HUDEP-2 (cell line): ENCODE data around the gene CPT1B.
"Not testable (repeated sequence)": the region's sequence is repeated elsewhere in the genome, so short reads cannot be mapped to it uniquely, and the experiment has no call there.

ENCODE experiments used
- DNase-seq, 76 experiments: peaks; one replicate each; lab custom pipeline; 2025; ENCODE audit not compliant: unreplicated experiment in 76 of 76; lab: John Stamatoyannopoulos, UW

CPT1B gene

DNA sequence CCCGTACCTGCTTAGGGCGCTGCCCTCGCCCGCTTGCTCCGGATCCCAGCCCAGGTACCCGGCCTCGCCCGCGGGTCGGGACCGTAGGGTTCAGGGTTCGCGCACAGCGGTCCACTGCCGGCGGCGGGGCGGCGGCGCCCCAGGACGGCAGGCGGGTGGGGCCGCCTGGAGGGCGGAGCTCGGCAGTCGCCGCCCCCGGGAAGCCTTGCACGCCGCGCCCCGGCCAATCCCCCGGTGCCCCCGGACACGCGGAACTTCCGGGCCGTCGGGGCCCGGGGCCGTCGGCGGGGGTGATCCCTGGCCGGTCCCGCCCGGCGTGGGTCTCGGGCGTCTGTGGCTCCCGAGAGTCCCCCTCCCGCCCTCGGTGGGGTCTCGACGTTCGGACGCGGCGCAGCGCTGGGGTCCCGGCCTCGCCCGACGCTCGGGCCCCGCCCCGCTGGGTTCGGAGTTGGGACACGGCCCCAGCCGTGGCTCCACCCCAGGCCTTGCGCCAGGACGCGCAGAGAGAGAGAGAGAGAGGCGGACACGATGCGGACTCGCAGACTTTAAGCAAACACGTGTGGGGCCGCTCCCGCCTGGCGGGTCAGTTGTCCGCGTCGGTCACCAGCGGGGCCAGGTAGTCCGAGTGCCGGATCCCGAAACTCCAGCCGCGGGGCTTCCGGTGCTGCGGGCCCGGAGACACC is 48.2 kb downstream of the CPT1B start, which contains the start of gene TYMP:
Gene TYMP (minus strand): TSS at position 116 of the 683 bp plus-strand sequence. CDS start 303 bp downstream, outside the sequence.
- peak in 63 of 76 experiments; percentile 11 to 76 (median 49) for DNase-seq

DNA sequence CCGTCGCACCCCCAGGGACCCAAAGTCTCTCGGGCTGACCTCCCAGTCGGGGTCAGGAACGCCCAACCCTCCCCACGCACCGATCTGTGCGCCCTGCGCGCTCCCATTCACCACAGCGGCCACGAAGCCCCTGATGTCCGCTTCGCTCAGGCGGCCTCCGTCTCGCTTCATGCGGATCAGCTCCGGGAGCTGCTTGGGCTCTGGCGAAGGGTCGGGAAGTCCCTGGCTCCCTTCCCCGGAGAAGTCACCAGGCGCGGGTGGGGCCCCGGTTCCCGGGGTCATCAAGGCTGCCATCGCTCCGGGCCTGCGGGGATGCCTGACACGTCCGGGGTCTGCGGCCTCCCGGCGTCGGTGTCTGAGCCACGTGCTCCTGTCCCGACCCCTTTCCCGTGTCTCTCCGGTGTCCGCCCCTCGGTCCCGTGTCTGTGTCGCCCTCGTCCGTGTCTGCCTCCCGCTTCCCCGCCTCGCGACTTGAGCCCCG is 48.8 kb downstream of the CPT1B start:
- no peak for DNase-seq

DNA sequence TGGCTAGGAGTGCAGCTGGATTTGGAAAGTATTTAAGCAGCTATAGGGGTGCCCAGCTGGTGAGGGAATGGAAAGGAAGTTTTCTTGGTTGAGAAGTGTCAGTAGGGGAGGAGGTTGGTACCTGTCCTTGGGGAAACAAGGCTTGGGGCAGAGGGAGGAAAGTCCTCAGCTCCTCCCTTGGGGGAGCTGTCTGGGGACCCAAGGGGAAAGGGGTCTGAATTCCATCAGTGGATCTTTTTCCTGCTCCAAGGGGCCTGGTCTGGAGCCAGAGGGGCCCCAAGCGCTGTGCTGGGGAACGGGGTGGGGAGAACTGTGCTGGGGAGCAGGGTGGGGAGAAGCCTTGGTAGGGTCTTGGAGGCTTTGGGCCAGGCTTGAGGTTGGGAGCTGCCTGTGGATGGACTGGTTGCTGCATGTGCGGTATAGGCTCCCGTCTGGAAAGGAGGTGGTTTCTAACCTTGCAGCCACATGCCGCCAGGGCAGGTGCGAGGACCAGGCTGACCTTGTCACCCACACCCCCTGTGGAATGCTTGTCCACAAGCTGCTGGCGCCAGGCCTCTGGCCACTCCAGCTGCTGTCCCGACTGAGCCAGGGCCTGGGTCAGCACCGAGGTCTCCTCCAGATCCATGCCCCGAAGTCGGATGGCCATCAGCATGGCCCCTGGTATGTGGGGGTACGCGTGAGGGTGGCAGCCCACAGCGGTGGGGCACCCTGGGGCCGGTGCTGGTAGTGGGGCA is 49.4 kb downstream of the CPT1B start:
- no peak for DNase-seq

DNA sequence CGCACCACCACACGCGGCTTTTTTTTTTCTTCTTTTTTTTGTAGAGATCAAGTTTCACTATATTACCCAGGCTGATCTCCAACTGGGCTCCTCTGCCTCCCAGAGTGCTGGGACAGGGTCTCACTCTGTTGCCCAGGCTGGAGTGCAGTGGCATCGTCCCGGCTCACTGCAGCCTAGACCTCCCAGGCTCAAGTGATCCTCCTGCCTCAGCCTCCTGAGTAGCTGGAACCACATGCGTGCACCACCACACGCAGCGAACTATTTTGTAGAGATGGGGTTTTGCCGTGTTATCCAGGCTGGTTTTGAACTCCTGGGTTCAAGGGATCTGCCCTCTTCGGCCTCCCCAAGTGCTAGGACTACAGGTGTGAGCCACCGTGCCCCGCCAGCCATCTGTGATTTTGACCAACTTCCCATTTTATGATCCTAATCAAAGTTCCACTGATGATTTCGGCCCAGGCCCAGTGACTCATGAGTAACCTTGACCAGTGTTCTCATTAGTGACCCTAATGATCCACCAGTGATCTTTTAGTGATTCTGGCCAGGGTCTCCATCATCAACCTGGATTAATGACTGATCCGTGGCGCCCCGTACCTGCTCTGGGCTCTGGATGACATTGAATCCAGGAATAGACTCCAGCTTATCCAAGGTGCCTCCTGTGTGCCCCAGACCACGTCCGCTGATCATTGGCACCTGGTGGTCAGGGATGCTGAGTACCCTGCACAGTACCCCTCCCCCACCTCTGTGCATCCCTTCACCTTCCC is 50.1 kb downstream of the CPT1B start:
- no peak for DNase-seq

DNA sequence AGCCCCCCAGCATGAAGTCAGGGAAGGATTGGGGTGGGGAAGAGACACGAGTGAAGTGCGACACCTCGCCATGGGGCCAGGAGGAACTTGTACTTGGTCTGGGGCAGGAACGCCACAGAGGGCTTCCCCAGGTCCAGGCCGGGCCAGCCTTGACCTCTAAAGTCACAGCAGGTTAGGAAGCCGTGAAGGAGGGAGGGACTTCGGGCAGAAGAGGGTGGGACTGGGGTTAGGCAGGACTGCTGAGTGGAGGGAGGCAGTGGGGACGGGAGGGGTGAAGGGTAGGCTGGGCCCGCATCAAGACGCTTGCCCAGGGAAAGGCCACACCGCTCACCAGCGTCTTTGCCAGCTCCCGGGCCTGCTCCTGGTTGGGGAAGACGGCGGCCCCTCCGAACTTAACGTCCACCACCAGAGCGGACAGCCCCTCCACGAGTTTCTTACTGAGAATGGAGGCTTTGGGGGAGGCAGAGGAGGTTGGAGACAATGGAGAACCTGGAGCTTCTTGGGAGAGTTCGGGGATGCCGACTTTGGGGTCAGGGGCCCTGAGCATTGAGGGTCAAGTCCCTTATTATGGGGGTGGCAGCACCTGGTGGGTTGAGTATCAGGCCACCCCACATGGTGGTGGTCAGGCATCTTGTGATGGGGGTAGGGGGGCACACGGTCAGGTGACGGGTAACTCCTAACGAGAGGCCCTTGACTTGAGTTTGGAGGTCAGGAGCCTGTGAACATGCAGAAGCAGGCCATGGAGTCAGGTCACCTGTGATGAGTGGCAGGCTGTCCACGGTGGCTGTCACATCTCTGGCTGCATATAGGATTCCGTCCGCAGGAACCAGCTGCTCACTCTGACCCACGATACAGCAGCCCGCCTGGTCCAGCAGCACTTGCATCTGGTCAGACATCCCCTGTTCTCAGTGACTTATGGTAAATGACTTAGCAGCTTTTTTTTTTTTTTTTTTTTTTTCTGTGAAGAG is 51.1 kb downstream of the CPT1B start:
- peak in 61 of 76 experiments; percentile 14 to 82 (median 52) for DNase-seq

DNA sequence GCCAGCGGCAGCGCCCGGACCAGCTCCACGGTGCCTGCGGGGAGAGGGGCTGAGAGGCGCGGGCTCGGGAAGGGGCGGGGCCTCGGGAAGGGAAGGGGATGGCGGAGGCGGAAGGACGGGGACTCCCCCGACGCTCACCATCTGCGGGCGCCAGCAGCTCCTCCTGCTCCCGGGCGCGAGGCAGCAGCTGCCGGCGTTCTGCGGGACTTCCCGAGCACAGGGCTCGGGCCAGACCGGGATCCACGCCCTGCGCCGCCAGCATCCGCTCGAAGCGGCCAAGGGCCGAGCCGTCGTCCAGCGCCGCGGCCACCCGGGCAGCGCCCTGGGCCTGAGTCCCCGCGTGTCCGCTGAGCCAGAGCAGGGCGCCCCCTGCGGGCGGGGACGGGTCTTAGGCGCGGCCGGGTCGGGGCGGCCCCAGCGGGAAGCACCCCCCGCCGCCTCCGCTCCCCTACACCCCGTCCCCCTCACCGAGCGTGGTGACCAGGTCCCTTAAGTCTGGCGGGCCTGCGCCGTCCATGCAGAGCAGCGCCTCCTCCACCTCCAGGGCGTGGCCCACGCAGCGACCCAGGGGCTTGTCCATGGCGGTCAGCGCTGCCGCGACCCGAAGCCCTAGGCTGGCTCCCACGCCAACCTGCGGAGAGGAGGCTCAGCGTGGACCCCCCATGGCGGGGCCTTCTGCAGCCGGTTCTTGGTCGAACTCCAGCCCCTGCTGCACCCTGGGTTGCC is 52.0 kb downstream of the CPT1B start:
- DNase-seq: peak in 59 of 76 experiments; percentile 16 to 79 (median 55)

DNA sequence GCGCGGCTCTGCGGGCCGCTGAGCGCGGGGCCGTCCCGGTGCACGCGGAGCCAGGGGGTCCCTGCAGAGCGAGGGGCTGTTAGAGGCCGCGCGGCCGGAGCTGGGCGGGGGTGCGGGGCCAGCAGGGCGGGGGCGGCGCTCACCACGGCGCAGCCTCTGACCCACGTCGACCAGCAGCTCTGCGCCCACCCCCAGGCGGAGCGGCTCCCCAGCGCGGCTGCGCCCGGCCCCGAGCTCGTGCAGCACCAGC is 52.4 kb downstream of the CPT1B start:
- DNase-seq: peak in 1 of 76 experiments; percentile 59

DNA sequence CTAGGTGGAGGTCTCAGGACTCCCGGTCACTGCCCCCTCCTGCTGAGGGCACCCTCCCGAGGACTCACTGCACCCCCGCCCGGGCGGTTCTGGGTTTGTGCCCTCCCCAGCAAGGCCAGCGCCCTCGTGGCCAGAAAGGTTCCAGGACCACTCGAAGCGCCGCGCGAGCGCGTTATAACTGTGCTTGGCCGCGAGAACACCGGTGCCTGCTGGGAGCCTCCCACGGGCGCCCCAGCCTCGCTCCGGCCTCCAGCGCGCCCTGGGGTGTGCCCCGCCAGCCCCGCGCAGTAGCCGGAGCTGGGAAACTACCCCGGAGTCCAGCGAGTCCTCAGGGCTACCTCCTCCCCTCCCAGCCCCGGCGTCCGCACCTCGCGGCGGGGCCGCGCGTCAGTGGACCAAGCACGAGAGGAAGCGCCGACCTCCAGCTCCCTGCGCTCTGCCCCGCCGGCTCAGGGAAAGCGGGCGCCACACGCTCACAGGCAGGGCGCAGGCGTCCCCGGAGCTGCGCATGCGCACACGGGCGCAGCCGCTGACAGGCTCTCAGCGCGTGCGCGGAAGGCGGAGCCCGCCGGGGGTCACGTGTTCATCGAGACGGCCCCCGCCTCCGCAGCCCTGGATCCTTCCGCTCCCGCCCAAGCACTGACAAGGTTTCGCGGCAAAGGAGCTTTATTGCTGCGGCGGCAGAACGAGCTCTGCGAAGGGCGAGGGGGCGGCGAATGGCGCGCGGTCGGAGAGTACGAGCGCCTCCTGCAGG is 52.9 kb downstream of the CPT1B start, which contains the start of gene SCO2:
Gene SCO2 (minus strand): TSS at position 495 of the 754 bp plus-strand sequence. CDS start 1,187 bp downstream, outside the sequence.
- DNase-seq: peak in 74 of 76 experiments; percentile 75 to 97 (median 94)

DNA sequence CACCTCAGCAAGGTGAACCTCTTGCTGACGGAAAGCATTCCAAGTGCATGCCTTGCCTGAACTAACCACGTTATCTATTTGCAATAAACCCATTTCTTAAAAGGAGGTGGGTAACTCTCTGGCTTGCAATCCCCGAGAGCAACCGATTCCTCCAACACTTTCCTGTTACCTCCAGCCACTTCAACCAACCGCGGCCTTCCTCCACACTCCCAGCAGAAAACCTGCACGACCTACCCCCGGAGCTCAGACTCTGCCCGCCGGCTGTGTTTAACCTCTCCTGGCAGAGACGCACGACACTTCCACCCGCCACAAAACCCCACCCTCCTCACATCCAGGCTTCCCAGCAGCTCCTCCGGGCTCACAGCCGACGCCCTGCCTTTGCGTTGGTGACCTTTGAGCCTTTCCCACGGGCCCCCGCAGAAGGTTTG is 53.5 kb downstream of the CPT1B start:
- peak in 16 of 76 experiments; percentile 40 to 85 (median 54) for DNase-seq

DNA sequence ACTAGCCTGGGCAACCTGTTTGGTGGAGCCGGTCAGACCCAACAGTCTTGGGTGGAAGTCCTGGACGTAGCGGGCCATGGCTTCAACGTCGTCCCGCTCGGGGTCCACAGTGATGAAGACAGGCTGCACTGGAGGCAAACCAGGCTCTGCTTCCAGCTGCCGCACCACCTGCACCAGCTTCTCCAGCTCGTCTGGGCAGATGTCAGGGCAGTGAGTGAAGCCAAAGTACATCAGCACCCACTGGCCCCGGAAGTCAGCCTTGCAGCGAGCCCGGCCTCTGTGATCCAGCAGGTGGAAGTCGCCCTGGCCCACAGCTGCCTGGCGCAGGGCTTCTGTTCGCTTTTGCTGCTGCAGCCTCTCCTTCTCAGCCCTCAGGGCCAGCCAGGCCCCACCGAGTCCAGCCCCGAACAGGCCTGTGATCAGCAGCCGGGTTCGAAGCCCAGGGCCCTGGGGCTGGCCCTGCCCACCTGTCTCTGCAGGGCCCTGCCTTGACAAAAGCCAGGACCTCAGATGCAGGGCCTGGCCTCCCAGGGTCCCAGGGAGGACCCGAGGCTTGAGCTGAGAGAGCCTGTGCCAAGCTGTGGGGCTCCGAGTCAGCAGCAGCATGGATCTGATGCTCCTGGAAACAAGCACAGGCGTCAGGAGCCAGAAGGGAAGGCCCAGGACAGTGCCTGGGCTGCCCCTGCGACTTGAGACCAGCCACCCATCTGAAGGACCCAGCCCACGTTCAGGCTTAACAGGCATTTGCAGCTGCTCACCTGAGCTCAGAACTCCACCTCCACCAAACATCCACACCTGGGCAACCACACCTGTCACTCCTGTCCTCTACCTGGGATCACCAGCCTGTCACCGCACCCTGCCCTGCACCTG is 54.2 kb downstream of the CPT1B start:
- DNase-seq: no peak

DNA sequence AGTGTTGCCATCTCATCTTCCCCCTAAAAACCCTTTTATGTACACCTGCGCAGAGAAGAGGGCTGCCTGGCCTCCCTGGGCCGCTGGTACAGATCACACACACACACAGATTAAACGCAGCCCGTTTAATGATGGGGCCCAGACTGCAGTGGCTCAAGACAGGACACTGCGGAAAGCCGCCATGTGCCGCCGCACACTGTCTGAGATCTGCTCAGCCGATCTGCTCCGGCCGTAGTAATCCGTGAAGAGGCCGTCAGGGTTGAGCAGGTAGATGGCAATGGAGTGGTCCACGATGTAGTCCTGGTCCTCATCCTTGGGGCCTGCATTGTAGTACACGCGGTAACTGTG is 54.8 kb downstream of the CPT1B start:
- DNase-seq: no peak

DNA sequence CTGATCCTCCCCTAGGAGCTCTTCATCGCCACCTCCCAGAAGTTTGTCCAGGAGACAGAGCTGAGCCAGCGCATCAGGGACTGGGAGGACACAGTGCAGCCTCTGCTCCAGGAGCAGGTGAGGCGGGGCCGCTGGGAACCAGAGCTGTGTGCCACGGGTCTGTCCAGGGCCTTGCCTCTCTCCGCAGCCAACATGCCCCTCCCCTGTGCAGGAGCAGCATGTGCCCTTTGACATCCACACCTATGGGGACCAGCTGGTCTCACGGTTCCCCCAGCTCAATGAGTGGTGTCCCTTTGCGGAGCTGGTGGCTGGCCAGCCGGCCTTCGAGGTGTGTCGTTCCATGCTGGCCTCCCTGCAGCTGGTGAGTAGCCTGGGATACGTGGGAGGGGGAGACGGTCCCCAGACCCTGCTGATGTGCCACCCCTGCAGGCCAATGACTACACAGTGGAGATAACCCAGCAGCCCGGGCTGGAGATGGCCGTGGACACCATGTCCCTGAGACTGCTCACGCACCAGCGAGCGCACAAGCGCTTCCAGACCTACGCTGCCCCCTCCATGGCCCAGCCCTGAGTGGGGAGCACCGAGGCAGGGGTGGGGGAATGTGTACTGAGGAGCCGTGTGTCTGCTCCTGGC is 55.3 kb downstream of the CPT1B start:
- no peak for DNase-seq

DNA sequence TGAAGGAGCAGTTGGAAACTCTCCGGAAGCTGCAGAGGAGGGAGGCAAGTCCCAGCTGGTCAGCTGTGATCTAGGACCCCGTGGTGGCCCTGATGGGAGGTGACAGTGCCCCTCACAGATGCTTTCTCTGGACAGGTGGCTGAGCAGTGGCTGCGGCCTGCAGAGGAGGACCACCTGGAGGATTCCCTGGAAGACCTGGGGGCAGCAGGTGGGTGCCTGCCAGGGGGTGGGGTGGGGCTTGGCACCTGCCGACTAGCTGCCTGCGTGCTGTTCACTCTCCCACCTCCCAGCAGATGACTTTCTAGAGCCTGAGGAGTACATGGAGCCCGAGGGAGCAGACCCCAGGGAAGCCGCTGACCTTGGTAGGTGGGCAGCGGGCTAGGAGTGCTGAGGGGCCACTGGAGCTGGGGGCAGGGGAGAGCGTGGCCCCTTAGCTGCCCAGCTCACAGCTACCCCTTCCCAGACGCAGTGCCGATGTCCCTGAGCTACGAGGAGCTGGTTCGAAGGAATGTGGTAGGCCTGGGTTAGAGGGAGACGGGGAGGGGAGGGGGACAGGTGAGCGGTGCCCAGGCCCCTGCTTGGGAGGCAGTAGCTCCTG is 55.9 kb downstream of the CPT1B start:
- DNase-seq: no peak

DNA sequence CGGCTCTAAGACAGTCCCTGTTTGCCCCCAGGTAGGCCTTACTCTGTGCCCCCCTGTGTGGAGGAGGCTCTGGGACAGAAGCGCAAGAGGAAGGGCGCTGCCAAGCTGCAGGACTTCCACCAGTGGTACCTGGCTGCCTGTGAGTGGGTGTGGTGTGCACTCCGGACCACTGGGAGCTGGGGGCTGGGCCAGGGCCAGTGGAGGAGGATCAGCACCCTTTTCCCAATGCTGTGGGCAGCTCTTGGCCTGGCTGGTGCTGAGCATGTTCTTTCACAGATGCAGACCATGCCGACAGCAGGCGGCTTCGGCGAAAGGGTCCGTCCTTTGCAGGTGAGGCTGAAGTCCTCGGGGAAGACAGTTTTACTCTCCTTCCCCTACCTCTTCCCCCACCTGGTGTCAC is 56.5 kb downstream of the CPT1B start:
- DNase-seq: no peak

DNA sequence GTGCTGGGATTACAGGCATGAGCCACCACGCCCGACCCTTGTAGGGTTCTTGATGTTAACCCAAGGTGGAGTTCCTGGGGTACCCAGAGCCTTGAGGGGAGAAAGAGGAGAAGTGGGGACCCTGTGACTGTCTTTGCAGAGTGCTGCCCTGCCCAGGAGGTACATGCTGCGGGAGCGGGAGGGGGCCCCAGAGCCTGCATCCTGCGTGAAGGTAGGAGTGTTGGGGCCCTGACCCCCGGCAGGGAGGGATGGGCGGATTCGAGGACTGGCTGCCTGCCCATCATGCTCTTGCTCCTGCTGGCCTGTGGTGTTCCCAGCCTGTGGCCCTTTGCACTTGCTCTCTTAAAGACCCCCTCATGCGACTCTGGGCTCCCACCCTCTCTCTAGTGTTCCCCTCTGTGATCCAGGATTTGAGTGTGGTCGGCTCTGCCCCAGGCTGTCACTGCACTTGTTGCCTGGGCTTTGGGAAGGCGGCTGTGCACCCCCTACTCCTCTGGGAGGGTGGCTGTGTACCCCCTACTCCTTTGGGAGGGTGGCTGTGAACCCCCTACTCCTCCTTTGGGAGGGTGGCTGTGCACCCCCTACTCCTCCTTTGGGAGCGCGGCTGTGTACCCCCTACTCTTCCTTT is 57.3 kb downstream of the CPT1B start:
- DNase-seq: no peak

DNA sequence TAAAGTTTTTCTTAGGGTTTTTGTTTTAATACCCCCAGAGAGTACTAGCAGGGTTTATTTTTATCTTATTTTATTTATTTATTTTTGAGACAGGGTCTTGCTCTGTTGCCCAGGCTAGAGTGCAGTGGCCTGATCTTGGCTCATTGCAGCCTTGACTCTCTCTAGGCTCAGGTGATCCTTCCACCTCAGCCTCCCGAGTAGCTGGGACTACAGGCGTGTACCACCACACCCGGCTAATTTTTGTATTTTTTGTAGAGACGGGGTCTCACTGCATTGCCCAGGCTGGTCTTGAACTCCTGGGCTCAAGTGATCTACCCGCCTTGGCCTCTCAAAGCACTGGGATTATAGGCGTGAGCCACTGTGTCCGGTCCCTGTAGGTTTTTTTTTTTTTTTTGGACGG is 58.0 kb downstream of the CPT1B start:
- DNase-seq: not testable (repeated sequence)

DNA sequence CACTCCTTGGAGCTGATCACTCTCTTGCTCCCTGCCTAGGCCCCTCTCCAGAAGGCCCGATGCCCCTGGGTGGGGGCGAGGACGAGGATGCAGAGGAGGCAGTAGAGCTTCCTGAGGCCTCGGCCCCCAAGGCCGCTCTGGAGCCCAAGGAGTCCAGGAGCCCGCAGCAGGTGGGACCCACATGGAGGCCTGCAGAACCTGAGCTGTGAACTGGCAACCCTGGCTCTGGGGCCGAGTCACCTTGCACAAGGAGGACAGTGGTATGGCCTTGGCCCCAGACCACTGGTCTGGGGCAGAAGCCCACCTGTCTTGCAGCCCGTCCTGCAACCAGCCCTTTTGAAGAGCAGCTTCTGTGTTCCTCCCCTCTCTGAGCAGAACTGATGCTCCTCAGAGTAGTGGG is 59.1 kb downstream of the CPT1B start:
- DNase-seq: no peak
